Left lung (tissue), 10 donors: ENCODE data around the gene OSER1. TPM values are rescaled to one million over a fixed set of nuclear protein-coding genes. Genes with fewer than 3 reads are reported as not detected.

ENCODE experiments used
- ATAC-seq: fragments of 200-7000 bp; cut with Tn5 transposase; one replicate; pipeline ENCODE4 v1.9.1; 2020; ENCODE audit warnings: moderate library complexity
- DNase-seq, 4 donors: peaks; one replicate each; pipeline ENCODE4 v3.0.0-alpha.2; 2013 to 2020
- H3K27ac ChIP-seq, 2 donors: fragments of 200-600 bp; sonication (generic) in 1 of 2; one replicate each; pipeline versions ENCODE4 v1.5.0 to v1.8.0; 2020 to 2021
- H3K27me3 ChIP-seq, 2 donors: fragments of 200-600 bp; sonication (generic) in 1 of 2; one replicate each; pipeline versions ENCODE4 v1.5.0 to v1.8.0; 2020 to 2021
- H3K36me3 ChIP-seq, 2 donors: fragments of 200-600 bp; sonication (generic) in 1 of 2; one replicate each; pipeline versions ENCODE4 v1.5.0 to v1.8.0; 2020 to 2021
- H3K4me1 ChIP-seq, 2 donors: fragments of 200-600 bp; one replicate each; pipeline ENCODE4 v1.8.0; 2021
- H3K4me3 ChIP-seq, 2 donors: fragments of 200-600 bp; sonication (generic) in 1 of 2; one replicate each; pipeline versions ENCODE4 v1.5.0 to v1.8.0; 2020 to 2021; ENCODE audit warnings: mild to moderate bottlenecking in 1 of 2
- H3K9me3 ChIP-seq, 2 donors: fragments of 200-600 bp; sonication (generic) in 1 of 2; one replicate each; pipeline versions ENCODE4 v1.5.0 to v1.8.0; 2020 to 2021
- intact Hi-C, 2 donors: fragments of 100-400 bp; cut with DNase I; formaldehyde crosslinking; loops; one replicate each; pipeline versions ENCODE4 v1.11.2 to v1.14.2; 2022
- polyA plus RNA-seq, 6 donors: library from polyadenylated mRNA; unstranded; fragments of 120-200 nt; gene quantifications; one replicate each; pipeline ENCODE4 v1.2.1, GENCODE V29; 2013; ENCODE audit not compliant: insufficient read length in 6 of 6
- total RNA-seq, 2 donors: library from RNA; stranded (reverse); fragmentation: NEBNext Ultra II Directional; extraction: Animal tissue kit (Norgen Biotek cat#: 25700); gene quantifications; one replicate each; pipeline ENCODE4 v1.2.1, GENCODE V29; 2021
- TF ChIP-seq, protein P1 (sequence below), 2 donors: fragments of 200-600 bp; sonication (generic) in 1 of 2; IDR thresholded peaks; one replicate each; pipeline versions ENCODE4 v1.5.0 to v1.8.0; 2021; ENCODE audit warnings: antibody characterized with exemption in 2 of 2
- donor health status: DM: no; HTN: yes; CAD: no.
- donor health status: DM: no; HTN: no; CAD: no.

OSER1 gene
- total and polyA plus RNA-seq, 8 donors = 22.3 to 44.8 (median 36.8) TPM

DNA sequence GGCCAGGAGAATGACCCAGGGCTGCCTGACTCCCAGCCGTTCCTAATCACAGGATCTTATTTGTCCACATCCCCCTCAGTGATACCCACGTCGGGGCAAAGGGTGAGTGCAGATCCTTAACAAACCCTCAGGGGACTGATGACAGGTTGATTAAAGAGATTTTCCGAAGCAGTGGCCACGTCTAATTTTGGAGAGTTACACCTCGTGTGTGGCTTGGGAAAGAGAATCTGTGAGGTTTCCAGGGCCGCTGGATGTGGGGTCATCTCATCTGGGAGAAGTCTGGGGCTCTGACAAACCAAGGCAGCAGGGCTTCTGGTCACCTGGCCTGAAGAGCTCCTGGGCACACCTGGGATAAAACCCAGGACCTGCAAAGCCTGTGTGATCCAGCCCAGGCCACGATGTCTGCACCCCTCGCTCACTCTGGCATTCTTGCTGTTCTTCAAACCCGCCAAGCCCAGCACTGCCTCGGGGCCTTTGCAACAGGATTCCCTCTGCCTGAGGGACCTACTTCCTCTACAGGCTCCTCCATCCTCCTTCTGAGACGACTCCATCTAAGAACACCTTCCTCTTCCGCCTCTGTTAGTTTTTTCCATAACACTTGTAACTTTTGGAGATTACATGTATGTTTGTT lies 28.3 kb downstream of the OSER1 start:
- H3K27me3 ChIP-seq = peaks cover 7 to 77% of the 10 kb centered on the region in 2 donors
- H3K27ac ChIP-seq = no peak overlapping the region
- peaks cover 1 to 5% of the 10 kb centered on the region in 2 donors for H3K4me1 ChIP-seq
- intact Hi-C loops = no loop called here
- no peak for ATAC-seq
- no peaks in the 10 kb centered on the region for H3K9me3 ChIP-seq
- DNase-seq = no peak
- TF ChIP-seq, protein P1, sequence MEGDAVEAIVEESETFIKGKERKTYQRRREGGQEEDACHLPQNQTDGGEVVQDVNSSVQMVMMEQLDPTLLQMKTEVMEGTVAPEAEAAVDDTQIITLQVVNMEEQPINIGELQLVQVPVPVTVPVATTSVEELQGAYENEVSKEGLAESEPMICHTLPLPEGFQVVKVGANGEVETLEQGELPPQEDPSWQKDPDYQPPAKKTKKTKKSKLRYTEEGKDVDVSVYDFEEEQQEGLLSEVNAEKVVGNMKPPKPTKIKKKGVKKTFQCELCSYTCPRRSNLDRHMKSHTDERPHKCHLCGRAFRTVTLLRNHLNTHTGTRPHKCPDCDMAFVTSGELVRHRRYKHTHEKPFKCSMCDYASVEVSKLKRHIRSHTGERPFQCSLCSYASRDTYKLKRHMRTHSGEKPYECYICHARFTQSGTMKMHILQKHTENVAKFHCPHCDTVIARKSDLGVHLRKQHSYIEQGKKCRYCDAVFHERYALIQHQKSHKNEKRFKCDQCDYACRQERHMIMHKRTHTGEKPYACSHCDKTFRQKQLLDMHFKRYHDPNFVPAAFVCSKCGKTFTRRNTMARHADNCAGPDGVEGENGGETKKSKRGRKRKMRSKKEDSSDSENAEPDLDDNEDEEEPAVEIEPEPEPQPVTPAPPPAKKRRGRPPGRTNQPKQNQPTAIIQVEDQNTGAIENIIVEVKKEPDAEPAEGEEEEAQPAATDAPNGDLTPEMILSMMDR (IDR thresholded peaks at IDR 0.05) = no peak
- no peak overlapping the region for H3K4me3 ChIP-seq
- H3K36me3 ChIP-seq = no peaks in the 10 kb centered on the region

DNA sequence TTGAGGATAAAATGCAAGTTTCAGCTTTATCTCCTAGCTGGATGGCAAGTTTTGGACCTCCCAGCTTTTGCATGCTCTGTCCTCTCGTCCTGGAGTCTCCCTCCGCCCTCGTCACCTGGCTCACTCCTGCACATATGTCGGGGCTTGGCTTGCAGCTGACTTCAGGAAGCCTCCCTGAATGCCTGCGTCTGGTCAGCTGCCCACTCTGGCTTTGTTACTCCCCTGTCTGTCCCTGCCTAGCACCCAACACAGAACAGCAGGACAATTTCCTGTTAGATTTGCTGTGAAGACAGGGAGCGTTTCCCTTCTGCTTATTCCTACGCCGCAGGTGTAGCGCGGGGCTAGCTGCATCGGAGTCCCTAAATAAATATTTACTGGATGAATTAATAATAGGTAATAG lies 29.0 kb downstream of the OSER1 start:
- TF ChIP-seq, protein P1 (IDR thresholded peaks at IDR 0.05) = no peak
- Histone ChIP-seq H3K36me3 (no peaks in the 10 kb centered on the region), H3K4me1 (no peaks in the 10 kb centered on the region), H3K27me3 (peaks cover under 1 to 77% of the 10 kb centered on the region in 2 donors), H3K9me3 (no peaks in the 10 kb centered on the region), H3K4me3 (no peak overlapping the region), H3K27ac (no peak overlapping the region)
- ATAC-seq (no peak), DNase-seq (no peak)
- intact Hi-C loops = no loop called here

DNA sequence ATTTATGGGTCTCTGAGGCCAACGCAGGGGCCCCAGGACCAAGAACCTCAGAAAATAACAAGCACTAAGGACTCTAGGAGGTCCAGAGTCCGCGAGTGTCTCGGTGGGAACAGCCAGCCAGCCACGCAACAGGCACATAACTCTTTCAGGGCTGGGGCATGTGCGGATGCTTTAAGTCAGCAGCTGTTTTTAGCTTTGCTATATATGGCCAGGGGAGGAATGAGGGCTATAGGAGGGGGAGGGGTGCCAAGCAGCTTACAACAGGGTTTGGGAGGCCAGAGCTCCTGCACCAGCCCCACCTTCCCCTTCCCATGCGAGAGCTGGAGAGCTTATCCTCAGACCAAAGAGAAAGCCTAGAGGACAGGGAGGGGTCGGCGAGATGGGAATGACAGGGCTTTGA lies 29.8 kb downstream of the OSER1 start:
- Histone ChIP-seq H3K4me3 (no peak overlapping the region), H3K4me1 (no peaks in the 10 kb centered on the region), H3K27ac (no peak overlapping the region), H3K36me3 (no peaks in the 10 kb centered on the region), H3K9me3 (no peaks in the 10 kb centered on the region), H3K27me3 (peaks cover 0 to 69% of the 10 kb centered on the region in 2 donors)
- DNase-seq (no peak), ATAC-seq (no peak)
- TF ChIP-seq, protein P1 (IDR thresholded peaks at IDR 0.05) = no peak
- intact Hi-C loops = no loop called here

DNA sequence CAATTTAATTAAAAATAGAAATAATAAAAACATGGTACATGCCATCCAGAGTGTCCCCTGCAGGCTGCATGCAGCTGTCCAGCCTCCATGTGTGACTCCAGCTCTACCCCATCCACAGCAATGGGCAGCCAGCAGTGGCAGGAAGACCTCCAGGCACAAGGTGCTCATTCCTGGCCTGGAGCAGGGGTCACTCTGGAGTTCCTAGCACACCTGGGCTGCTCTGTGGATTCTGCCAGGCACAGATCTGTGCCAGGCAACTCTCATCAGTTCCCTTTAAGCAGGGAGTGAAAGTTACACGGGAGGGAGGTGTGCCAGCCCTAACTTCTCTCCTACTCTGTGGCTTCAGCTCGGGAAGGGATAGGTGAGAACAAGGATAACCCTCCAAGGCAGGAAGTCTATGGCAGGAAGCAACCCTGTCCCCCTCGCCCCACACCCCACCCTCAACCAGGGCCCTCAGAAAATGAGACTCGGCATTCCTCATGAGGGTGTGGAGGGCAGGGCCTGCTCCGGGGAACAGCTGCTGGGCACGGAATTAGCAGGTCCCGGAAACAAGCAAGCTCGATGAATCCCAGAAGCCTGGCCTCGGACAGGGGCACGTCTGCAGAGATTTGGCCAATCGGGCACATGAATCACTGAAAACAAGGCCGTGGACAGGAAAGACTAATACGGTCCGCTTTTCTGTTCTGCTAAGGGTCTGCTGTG lies 33.6 kb downstream of the OSER1 start:
- Histone ChIP-seq H3K36me3 (no peaks in the 10 kb centered on the region), H3K9me3 (no peaks in the 10 kb centered on the region), H3K4me1 (no peaks in the 10 kb centered on the region), H3K4me3 (no peak overlapping the region), H3K27me3 (peaks cover 0 to 55% of the 10 kb centered on the region in 2 donors), H3K27ac (no peak overlapping the region)
- intact Hi-C loops = no loop called here
- ATAC-seq (peak; percentile 88), DNase-seq (no peak)
- TF ChIP-seq, protein P1 (IDR thresholded peaks at IDR 0.05) = no peak

DNA sequence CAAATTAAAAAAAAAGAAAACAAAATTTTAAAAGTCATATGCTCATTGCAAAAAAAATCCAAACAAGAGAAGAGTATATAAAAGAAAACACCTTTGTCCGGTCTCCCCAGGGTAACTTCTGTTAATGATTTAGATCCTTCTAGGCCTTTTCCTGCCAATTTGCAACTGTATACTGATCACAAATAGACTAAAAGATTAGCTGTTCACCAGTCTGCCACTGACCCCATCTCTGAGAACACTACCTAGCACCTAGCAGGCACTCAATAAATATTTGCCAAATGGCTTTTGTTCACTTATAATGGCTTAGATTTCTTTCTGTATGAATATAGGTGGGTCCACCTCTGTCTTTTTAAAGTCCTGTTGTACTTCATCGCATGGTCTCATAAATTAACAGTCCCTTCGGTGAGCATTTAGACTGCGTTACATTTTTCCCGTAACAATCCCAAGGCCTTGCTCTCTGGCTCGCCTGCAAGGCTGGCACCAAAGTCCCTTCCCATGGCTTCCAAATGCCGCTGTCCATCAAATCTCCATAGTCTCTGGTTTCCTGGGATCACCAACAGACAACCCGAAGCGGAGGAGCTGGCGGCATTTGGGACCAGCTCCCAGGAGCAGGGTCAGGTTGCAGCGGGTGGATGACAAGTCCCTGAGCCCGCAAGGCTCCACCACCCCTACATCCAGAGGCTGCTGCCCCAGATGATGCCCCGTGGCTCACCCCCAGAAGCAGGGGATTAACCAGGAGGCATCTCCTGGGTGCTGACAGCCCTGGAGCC lies 35.4 kb downstream of the OSER1 start:
- Histone ChIP-seq H3K27me3 (peaks cover 0 to 48% of the 10 kb centered on the region in 2 donors), H3K36me3 (no peaks in the 10 kb centered on the region), H3K4me1 (no peaks in the 10 kb centered on the region), H3K4me3 (no peak overlapping the region), H3K27ac (no peak overlapping the region), H3K9me3 (no peaks in the 10 kb centered on the region)
- intact Hi-C loops = no loop called here
- TF ChIP-seq, protein P1 (IDR thresholded peaks at IDR 0.05) = no peak
- DNase-seq (no peak), ATAC-seq (no peak)
